ENCODE data around the gene SLC22A23. TPM values are rescaled to one million over a fixed set of nuclear protein-coding genes. Genes with fewer than 3 reads are reported as not detected.

The SLC22A23 gene
- total RNA-seq, 1 experiment from 2014 or later, result 6.8 TPM

GRCh38 chr6:3421791-3422434 lies 34.9 kb downstream of the SLC22A23 start:
- no peaks in the 10 kb centered on the region; a peak in 1 of 5 replicates for H3K9me3 Mint-ChIP-seq
- Histone ChIP-seq H3K79me2 (ENCODE audit: insufficient read depth, low read length) (peaks cover 9% of the 10 kb centered on the region; the same call in 1 of the 2 replicates), H3K79me1 (ENCODE audit: insufficient read depth, low read depth, low read length, poor library complexity, severe bottlenecking) (no peaks in the 10 kb centered on the region), H2AFZ (ENCODE audit: low read length) (no peak overlapping the region), H3K9ac (ENCODE audit: extremely low read depth, insufficient read length, low read length) (peak overlapping the region; percentile 7), H2BK12ac (ENCODE audit: insufficient read length, low read depth, low read length) (no peak overlapping the region), H2BK5ac (ENCODE audit: insufficient read length, low read length) (no peak overlapping the region), H2BK15ac (ENCODE audit: low read depth, low read length) (no peak overlapping the region), H2AK5ac (ENCODE audit: insufficient read length, low read length) (no peak overlapping the region), H3K4ac (ENCODE audit: low read depth, low read length) (no peak overlapping the region), H3K4me1 (ENCODE audit: insufficient read depth, low read length) (peaks cover 31% of the 10 kb centered on the region; the same call in 1 of the 2 replicates), H3K27me3 (ENCODE audit: insufficient read depth, low read length) (no peaks in the 10 kb centered on the region), H2BK20ac (ENCODE audit: low read depth, low read length, poor library complexity, severe bottlenecking) (no peak overlapping the region), H3K23ac (ENCODE audit: insufficient read length, low read depth, low read length) (no peak overlapping the region), H4K91ac (ENCODE audit: insufficient read length, low read depth, low read length) (no peak overlapping the region), H3T11ph (ENCODE audit: low read length) (no peak overlapping the region), H3K14ac (ENCODE audit: insufficient read depth, low read length) (no peak overlapping the region), H3K4me2 (ENCODE audit: insufficient read depth, insufficient read length, low read length) (no peak overlapping the region), H2BK120ac (ENCODE audit: low read depth, low read length, poor library complexity, severe bottlenecking) (no peak overlapping the region), H3K27ac (ENCODE audit: insufficient read length, low read depth, low read length) (peak overlapping the region; percentile 27), H4K20me1 (ENCODE audit: control insufficient read depth, insufficient read depth, insufficient read length) (no peaks in the 10 kb centered on the region), H3K9me3 (ENCODE audit: control insufficient read depth, low read depth, low read length) (no peaks in the 10 kb centered on the region), H3K56ac (ENCODE audit: insufficient read length, low read depth, low read length) (no peak overlapping the region), H3K18ac (ENCODE audit: insufficient read length, low read depth, low read length) (no peak overlapping the region), H4K8ac (replicated peaks; ENCODE audit: insufficient read length, low read depth, low read length) (no peak overlapping the region), H4K5ac (ENCODE audit: insufficient read length, low read depth, low read length) (no peak overlapping the region), H3K23me2 (ENCODE audit: insufficient read length, low read depth, low read length, poor library complexity, severe bottlenecking) (no peaks in the 10 kb centered on the region)
- peaks cover 0 to 4% (median 0%) of the 10 kb centered on the region in 3 experiments; a peak in 1 of 7 replicates for H3K36me3 Mint-ChIP-seq (ENCODE audit: insufficient read depth in 1 of 3, low read depth in 3 of 3)
- no peak for DNase-seq
- H3K27me3 Mint-ChIP-seq (ENCODE audit: low read depth), result no peaks in the 10 kb centered on the region; the same call in 1 of the 2 replicates
- H3K4me3 Mint-ChIP-seq, result no peak overlapping the region
- peaks cover 77 to 80% of the 10 kb centered on the region in 2 experiments for H3K4me1 Mint-ChIP-seq
- TF ChIP-seq CTCF (conservative IDR thresholded peaks at IDR 0.05), result no peak
- WGBS (ENCODE audit: extremely low coverage, insufficient read length, low lambda C conversion rate), result no CpG with 5 or more reads among the region's 13 CpGs
- H3K27ac Mint-ChIP-seq, result peak overlapping the region in 2 of 3 experiments; percentile 29 to 30; a peak in 4 of 7 replicates
